Hepatocyte (in vitro differentiated cells): ENCODE data around the gene SLC25A13. TPM values are rescaled to one million over a fixed set of nuclear protein-coding genes. Genes with fewer than 3 reads are reported as not detected.

Source experiments
- DNase-seq: peaks from one replicate; pipeline ENCODE4 v3.0.0-alpha.2; 2016; ENCODE audit warnings: low spot score
- H2AFZ ChIP-seq: fragments of 200-600 bp; sonication (generic); 2 replicates; pipeline ENCODE4 v1.6.0; 2016; ENCODE audit warnings: antibody characterized with exemption, mild to moderate bottlenecking
- H3K27ac ChIP-seq: fragments of 200-600 bp; sonication (generic); 2 replicates; pipeline ENCODE4 v1.5.1; 2016; ENCODE audit warnings: mild to moderate bottlenecking
- H3K27me3 ChIP-seq: fragments of 200-600 bp; sonication (generic); 2 replicates; pipeline ENCODE4 v1.6.1; 2016
- H3K36me3 ChIP-seq: fragments of 200-600 bp; sonication (generic); replicated peaks from 2 replicates; pipeline ENCODE4 v1.5.1; 2016; ENCODE audit warnings: low read depth; ENCODE audit not compliant: insufficient read depth
- H3K4me1 ChIP-seq: fragments of 200-600 bp; sonication (generic); 2 replicates; pipeline ENCODE4 v1.5.1; 2016; ENCODE audit warnings: mild to moderate bottlenecking, moderate library complexity; ENCODE audit not compliant: insufficient read depth
- H3K4me2 ChIP-seq: fragments of 200-600 bp; sonication (generic); 2 replicates; pipeline ENCODE4 v1.6.0; 2016
- H3K4me3 ChIP-seq: fragments of 200-600 bp; sonication (generic); 2 replicates; pipeline ENCODE4 v1.5.1; 2016; ENCODE audit warnings: mild to moderate bottlenecking
- H3K79me2 ChIP-seq: fragments of 200-600 bp; sonication (generic); 2 replicates; pipeline ENCODE4 v1.6.0; 2017; ENCODE audit warnings: mild to moderate bottlenecking
- H3K9me2 ChIP-seq: fragments of 200-600 bp; sonication (generic); replicated peaks from 2 replicates; pipeline ENCODE4 v1.6.0; 2017; ENCODE audit warnings: mild to moderate bottlenecking; ENCODE audit not compliant: insufficient read depth
- H3K9me3 ChIP-seq: fragments of 200-600 bp; sonication (generic); 2 replicates; pipeline ENCODE4 v1.5.1; 2016; ENCODE audit warnings: low read depth, mild to moderate bottlenecking
- H4K20me1 ChIP-seq: fragments of 200-600 bp; sonication (generic); 2 replicates; pipeline ENCODE4 v1.6.0; 2016; ENCODE audit warnings: mild to moderate bottlenecking; ENCODE audit not compliant: insufficient read depth, poor library complexity, severe bottlenecking
- EZH2 ChIP-seq: fragments of 200-600 bp; sonication (generic); IDR thresholded peaks from 2 replicates; pipeline ENCODE4 v1.6.1; 2016; ENCODE audit warnings: antibody characterized with exemption, mild to moderate bottlenecking, borderline replicate concordance
- EZH2phosphoT487 ChIP-seq: fragments of 200-600 bp; sonication (generic); IDR thresholded peaks from one replicate; pipeline ENCODE4 v1.6.1; 2018; ENCODE audit warnings: antibody characterized with exemption, mild to moderate bottlenecking, low read depth, moderate library complexity; ENCODE audit not compliant: unreplicated experiment, severe bottlenecking
- WGBS: methylation state at CpG from one replicate; pipeline ENCODE4 v1.1.6; 2016; ENCODE audit warnings: low lambda C conversion rate; ENCODE audit errors: missing lambda C conversion rate; 5-methylcytosine and 5-hydroxymethylcytosine counted together
- polyA plus RNA-seq: library from polyadenylated mRNA; unstranded; fragments of >200 nt; fragmentation: Nextera tagmentation; extraction: Ambion mirVana; gene quantifications from 2 replicates; pipeline ENCODE4 v1.2.1, GENCODE V29; 2016
- total RNA-seq: library from RNA; depleted of rRNA; stranded (reverse); fragments of >200 nt; gene quantifications from 2 replicates; pipeline ENCODE4 v1.2.3, GENCODE V29; 2014
- TF ChIP-seq, protein P1 (sequence below): fragments of 200-600 bp; sonication (generic); IDR thresholded peaks from 2 replicates; pipeline ENCODE4 v1.5.1; 2016; ENCODE audit warnings: antibody characterized with exemption, mild to moderate bottlenecking; ENCODE audit not compliant: poor library complexity

The SLC25A13 gene
- total and polyA plus RNA-seq, 2 experiments from 2014 or later = 37.5 to 55.1 TPM

DNA sequence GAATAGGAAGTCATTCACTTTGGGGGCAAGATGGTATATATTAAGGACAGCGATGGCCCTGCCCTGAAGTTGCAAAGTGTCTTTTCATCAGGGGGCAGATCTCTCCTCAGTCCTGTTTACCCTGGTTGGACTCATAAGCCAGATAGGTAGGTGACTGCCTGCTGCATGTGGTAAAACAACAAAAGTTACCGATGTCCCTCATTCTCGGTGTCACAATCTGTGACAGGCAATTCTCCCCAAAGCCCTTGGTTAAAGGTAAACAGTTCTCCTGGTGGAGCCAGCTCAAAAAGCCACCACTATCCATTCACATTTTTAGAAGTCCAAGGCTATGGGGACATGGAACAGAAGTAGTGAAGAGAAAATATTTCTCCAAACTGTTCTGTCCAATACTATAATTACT is 9.9 kb upstream of the SLC25A13 start:
- WGBS = 78% methylated on average over 3 of the region's 3 CpGs
- H3K4me2 ChIP-seq = no peak overlapping the region
- H3K4me3 ChIP-seq = no peak overlapping the region
- TF ChIP-seq EZH2phosphoT487 (no peak), EZH2 (no peak)
- TF ChIP-seq, protein P1, sequence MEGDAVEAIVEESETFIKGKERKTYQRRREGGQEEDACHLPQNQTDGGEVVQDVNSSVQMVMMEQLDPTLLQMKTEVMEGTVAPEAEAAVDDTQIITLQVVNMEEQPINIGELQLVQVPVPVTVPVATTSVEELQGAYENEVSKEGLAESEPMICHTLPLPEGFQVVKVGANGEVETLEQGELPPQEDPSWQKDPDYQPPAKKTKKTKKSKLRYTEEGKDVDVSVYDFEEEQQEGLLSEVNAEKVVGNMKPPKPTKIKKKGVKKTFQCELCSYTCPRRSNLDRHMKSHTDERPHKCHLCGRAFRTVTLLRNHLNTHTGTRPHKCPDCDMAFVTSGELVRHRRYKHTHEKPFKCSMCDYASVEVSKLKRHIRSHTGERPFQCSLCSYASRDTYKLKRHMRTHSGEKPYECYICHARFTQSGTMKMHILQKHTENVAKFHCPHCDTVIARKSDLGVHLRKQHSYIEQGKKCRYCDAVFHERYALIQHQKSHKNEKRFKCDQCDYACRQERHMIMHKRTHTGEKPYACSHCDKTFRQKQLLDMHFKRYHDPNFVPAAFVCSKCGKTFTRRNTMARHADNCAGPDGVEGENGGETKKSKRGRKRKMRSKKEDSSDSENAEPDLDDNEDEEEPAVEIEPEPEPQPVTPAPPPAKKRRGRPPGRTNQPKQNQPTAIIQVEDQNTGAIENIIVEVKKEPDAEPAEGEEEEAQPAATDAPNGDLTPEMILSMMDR = no peak
- H2AFZ ChIP-seq = no peak overlapping the region
- DNase-seq = no peak
- no peaks in the 10 kb centered on the region for H4K20me1 ChIP-seq
- no peaks in the 10 kb centered on the region for H3K9me2 ChIP-seq
- no peaks in the 10 kb centered on the region for H3K27me3 ChIP-seq
- no peaks in the 10 kb centered on the region for H3K4me1 ChIP-seq
- H3K36me3 ChIP-seq = no peaks in the 10 kb centered on the region
- no peak overlapping the region for H3K27ac ChIP-seq
- no peaks in the 10 kb centered on the region for H3K79me2 ChIP-seq
- no peaks in the 10 kb centered on the region for H3K9me3 ChIP-seq

DNA sequence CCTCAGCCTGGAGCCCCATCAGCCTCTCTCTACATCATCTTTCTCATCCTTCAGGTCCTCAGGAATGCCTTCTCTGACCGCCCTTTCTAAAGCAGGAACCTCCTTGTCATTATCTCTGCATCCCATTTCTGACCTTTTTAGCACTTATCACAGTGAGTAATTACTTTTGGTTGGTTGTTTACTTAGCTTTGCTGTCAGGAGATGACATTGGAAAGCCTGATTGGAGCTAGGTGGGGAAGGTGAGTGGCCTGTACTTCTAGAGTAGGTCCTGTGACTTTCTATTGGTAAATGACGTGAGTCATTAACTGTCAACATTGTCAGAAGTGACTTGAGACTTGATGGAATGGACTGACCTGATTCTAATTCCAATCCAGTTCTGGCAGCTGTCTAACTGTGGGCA is 9.3 kb upstream of the SLC25A13 start:
- no peaks in the 10 kb centered on the region for H4K20me1 ChIP-seq
- H3K4me3 ChIP-seq = no peak overlapping the region
- no peaks in the 10 kb centered on the region for H3K9me2 ChIP-seq
- DNase-seq = peak; percentile 68
- H3K4me1 ChIP-seq = no peaks in the 10 kb centered on the region
- H3K9me3 ChIP-seq = no peaks in the 10 kb centered on the region
- no peak for TF ChIP-seq EZH2phosphoT487
- TF ChIP-seq, protein P1 = no peak
- no peak for TF ChIP-seq EZH2
- H3K79me2 ChIP-seq = no peaks in the 10 kb centered on the region
- no peak overlapping the region for H2AFZ ChIP-seq
- H3K36me3 ChIP-seq = no peaks in the 10 kb centered on the region
- H3K4me2 ChIP-seq = no peak overlapping the region
- WGBS = 59% methylated on average over 2 of the region's 2 CpGs
- no peaks in the 10 kb centered on the region for H3K27me3 ChIP-seq
- no peak overlapping the region for H3K27ac ChIP-seq

DNA sequence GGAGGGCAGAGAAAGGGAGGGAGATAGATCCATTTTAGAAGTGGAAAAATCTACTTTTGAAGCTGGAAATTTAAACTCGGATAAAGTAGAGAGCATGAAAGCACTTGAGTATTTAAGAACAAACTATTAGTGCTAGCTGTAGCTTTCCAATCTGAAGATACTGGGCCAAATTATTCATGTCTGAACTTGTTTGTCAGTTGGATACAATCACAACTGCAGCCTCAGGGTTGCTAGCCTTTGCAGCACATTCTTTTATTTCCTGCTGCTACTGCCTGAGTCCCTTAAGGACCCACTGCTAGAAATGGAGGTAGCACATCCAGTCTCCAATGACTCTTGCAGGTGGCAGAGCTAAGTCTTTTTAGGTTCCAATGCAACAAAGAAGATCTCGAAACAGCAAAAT is 8.3 kb upstream of the SLC25A13 start:
- 87% methylated on average over 2 of the region's 2 CpGs for WGBS
- no peaks in the 10 kb centered on the region for H4K20me1 ChIP-seq

More for the DNA sequence above, 8.3 kb upstream of the SLC25A13 start:
- no peaks in the 10 kb centered on the region for H3K79me2 ChIP-seq
- H3K4me2 ChIP-seq = no peak overlapping the region
- H3K4me1 ChIP-seq = no peaks in the 10 kb centered on the region
- DNase-seq = no peak
- H3K9me2 ChIP-seq = no peaks in the 10 kb centered on the region
- H2AFZ ChIP-seq = no peak overlapping the region
- H3K9me3 ChIP-seq = no peaks in the 10 kb centered on the region
- TF ChIP-seq, protein P1 = no peak
- TF ChIP-seq EZH2phosphoT487 (no peak), EZH2 (no peak)
- no peak overlapping the region for H3K27ac ChIP-seq
- H3K4me3 ChIP-seq = no peak overlapping the region
- no peaks in the 10 kb centered on the region for H3K27me3 ChIP-seq
- no peaks in the 10 kb centered on the region for H3K36me3 ChIP-seq
